Osteoblast (primary cell): ENCODE results near the gene PRCP. TPM values are rescaled to one million over a fixed set of nuclear protein-coding genes. Genes with fewer than 3 reads are reported as not detected.

Experiments
- DNase-seq: peaks from one replicate; pipeline ENCODE4 v3.0.0; 2011; ENCODE audit warnings: low spot score, mixed read lengths; ENCODE audit not compliant: insufficient read length; ENCODE audit errors: missing footprints
- H2AFZ ChIP-seq: 2 replicates; pipeline ENCODE4 v1.6.0; 2011; ENCODE audit warnings: mild to moderate bottlenecking, low read length
- H3K27ac ChIP-seq: 2 replicates; pipeline ENCODE4 v1.5.1; 2011; ENCODE audit warnings: mild to moderate bottlenecking, low read depth, low read length, moderate library complexity
- H3K27me3 ChIP-seq: 2 replicates; pipeline ENCODE4 v1.6.0; 2012; ENCODE audit warnings: mild to moderate bottlenecking, control low read depth, inconsistent platforms, low read length, moderate library complexity; ENCODE audit not compliant: insufficient read depth
- H3K36me3 ChIP-seq: 2 replicates; pipeline ENCODE4 v1.5.1; 2011; ENCODE audit warnings: mild to moderate bottlenecking, low read length, control low read depth, moderate library complexity; ENCODE audit not compliant: insufficient read depth
- H3K4me1 ChIP-seq: 2 replicates; pipeline ENCODE4 v1.5.1; 2011; ENCODE audit warnings: mild to moderate bottlenecking, low read length, control low read depth, moderate library complexity; ENCODE audit not compliant: insufficient read depth
- H3K4me2 ChIP-seq: 2 replicates; pipeline ENCODE4 v1.6.0; 2011; ENCODE audit warnings: mild to moderate bottlenecking, low read length; ENCODE audit not compliant: insufficient read depth
- H3K4me3 ChIP-seq: fragments of 200-600 bp; sonication (generic); 3 replicates; pipeline ENCODE4 v1.5.1; 2012; ENCODE audit warnings: mild to moderate bottlenecking, low read length, inconsistent platforms; ENCODE audit not compliant: insufficient read depth
- H3K79me2 ChIP-seq: 2 replicates; pipeline ENCODE4 v1.6.0; 2012; ENCODE audit warnings: mild to moderate bottlenecking, low read length, control low read depth, inconsistent platforms; ENCODE audit not compliant: insufficient read depth
- H3K9me3 ChIP-seq: 2 replicates; pipeline ENCODE4 v1.5.1; 2011; ENCODE audit warnings: low read depth, low read length, control low read depth
- H4K20me1 ChIP-seq: 2 replicates; pipeline ENCODE4 v1.6.0; 2012; ENCODE audit warnings: mild to moderate bottlenecking, low read length, control low read depth; ENCODE audit not compliant: insufficient read depth
- total RNA-seq: library from RNA; depleted of rRNA; stranded (reverse); fragments of >200 nt; gene quantifications from 2 replicates; pipeline ENCODE4 v1.2.3, GENCODE V29; 2012
- TF ChIP-seq, protein P1 (sequence below): IDR thresholded peaks from 2 replicates; pipeline ENCODE4 v1.5.1; 2011; ENCODE audit warnings: mild to moderate bottlenecking, low read depth, low read length, moderate library complexity; ENCODE audit errors: extremely low read depth

Gene PRCP
- total RNA-seq, 1 donor = 52.5 TPM

DNA sequence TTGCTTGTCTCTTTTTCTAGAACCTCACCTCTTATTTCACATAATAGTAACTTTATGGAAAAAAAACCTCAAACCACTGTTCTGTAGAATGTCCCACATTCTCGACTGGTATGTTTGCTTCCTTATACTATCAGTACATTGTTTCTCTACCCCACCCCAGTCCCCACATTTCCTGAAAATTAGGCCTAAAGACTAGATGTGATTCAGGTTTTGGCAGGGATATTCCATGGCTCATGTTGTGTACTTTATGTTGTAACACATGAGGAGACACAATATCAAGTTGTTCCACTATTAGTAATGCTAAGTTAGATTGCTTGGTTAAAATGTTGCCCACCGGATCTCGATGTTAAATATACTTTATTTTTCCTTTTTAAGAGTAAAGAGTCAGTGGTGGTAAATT, 36.0 kb upstream of the PRCP start:
- TF ChIP-seq, protein P1, sequence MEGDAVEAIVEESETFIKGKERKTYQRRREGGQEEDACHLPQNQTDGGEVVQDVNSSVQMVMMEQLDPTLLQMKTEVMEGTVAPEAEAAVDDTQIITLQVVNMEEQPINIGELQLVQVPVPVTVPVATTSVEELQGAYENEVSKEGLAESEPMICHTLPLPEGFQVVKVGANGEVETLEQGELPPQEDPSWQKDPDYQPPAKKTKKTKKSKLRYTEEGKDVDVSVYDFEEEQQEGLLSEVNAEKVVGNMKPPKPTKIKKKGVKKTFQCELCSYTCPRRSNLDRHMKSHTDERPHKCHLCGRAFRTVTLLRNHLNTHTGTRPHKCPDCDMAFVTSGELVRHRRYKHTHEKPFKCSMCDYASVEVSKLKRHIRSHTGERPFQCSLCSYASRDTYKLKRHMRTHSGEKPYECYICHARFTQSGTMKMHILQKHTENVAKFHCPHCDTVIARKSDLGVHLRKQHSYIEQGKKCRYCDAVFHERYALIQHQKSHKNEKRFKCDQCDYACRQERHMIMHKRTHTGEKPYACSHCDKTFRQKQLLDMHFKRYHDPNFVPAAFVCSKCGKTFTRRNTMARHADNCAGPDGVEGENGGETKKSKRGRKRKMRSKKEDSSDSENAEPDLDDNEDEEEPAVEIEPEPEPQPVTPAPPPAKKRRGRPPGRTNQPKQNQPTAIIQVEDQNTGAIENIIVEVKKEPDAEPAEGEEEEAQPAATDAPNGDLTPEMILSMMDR = no peak
- Histone ChIP-seq H3K27me3 (no peaks in the 10 kb centered on the region), H3K4me3 (no peak overlapping the region), H3K4me2 (no peak overlapping the region), H2AFZ (peak overlapping the region; percentile 6), H4K20me1 (no peaks in the 10 kb centered on the region), H3K4me1 (no peaks in the 10 kb centered on the region), H3K36me3 (no peaks in the 10 kb centered on the region), H3K9me3 (no peaks in the 10 kb centered on the region), H3K27ac (no peak overlapping the region), H3K79me2 (no peaks in the 10 kb centered on the region)
- DNase-seq = no peak

- H3K36me3 ChIP-seq = no peaks in the 10 kb centered on the region
- TF ChIP-seq, protein P1 = no peak
Observed at GRCh38 chr11:82932564-82932963, 32.3 kb upstream of the PRCP start.

GRCh38 chr11:82930734-82931133, 30.5 kb upstream of the PRCP start:
- Histone ChIP-seq H3K4me2 (no peak overlapping the region), H3K79me2 (no peaks in the 10 kb centered on the region), H3K4me3 (no peak overlapping the region), H2AFZ (no peak overlapping the region), H3K4me1 (no peaks in the 10 kb centered on the region), H4K20me1 (no peaks in the 10 kb centered on the region), H3K27ac (no peak overlapping the region), H3K9me3 (no peaks in the 10 kb centered on the region), H3K36me3 (no peaks in the 10 kb centered on the region), H3K27me3 (no peaks in the 10 kb centered on the region)
- no peak for DNase-seq
- TF ChIP-seq, protein P1 = no peak

More at GRCh38 chr11:82932564-82932963, 32.3 kb upstream of the PRCP start:
- Histone ChIP-seq H3K9me3 (no peaks in the 10 kb centered on the region), H4K20me1 (no peaks in the 10 kb centered on the region), H3K27ac (no peak overlapping the region), H2AFZ (no peak overlapping the region), H3K79me2 (no peaks in the 10 kb centered on the region), H3K27me3 (no peaks in the 10 kb centered on the region), H3K4me2 (no peak overlapping the region), H3K4me1 (no peaks in the 10 kb centered on the region), H3K4me3 (no peak overlapping the region)
- no peak for DNase-seq

- Histone ChIP-seq H3K79me2 (no peaks in the 10 kb centered on the region), H3K36me3 (no peaks in the 10 kb centered on the region), H3K27ac (no peak overlapping the region), H3K4me3 (no peak overlapping the region), H3K4me1 (no peaks in the 10 kb centered on the region), H3K9me3 (no peaks in the 10 kb centered on the region), H4K20me1 (no peaks in the 10 kb centered on the region), H3K4me2 (no peak overlapping the region), H3K27me3 (no peaks in the 10 kb centered on the region), H2AFZ (no peak overlapping the region)
- no peak for DNase-seq
- TF ChIP-seq, protein P1 = no peak
Observed at GRCh38 chr11:82930229-82930628, 30.0 kb upstream of the PRCP start.
